ENCODE results near the gene CAPN11. TPM values are rescaled to one million over a fixed set of nuclear protein-coding genes. Genes with fewer than 3 reads are reported as not detected.
A peak's percentile ranks its signal among the peaks of the same experiment; 100 is the strongest.
"Not testable (repeated sequence)": the region's sequence is repeated elsewhere in the genome, so short reads cannot be mapped to it uniquely, and the experiment has no call there.

Gene CAPN11
- total RNA-seq, 2 donors from 2014 or later, result 0.39 TPM; not detected in 1

DNA sequence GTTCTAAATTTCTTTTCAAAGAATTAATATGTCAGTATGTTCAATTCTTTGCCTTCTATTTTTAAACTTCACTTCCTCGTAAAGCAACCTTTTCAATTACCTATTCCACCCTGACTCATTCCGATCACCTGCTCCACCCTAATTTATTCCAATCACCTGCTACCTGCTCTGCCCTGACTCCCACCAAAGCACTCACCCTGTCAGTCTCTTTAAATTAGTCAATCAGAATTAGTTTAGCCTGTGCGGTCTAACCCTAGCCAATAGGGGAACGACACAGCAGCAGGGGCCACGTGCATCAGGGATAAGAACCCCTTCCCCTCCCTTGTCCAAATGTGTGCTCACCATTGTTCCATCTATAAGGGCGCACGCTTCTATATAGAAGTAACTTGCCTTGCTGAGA lies 26.7 kb downstream of the CAPN11 start:
- H3K27me3 Mint-ChIP-seq (ENCODE audit: low read depth), result peaks cover 11% of the 10 kb centered on the region
- not testable (repeated sequence) for ATAC-seq (replicated peaks in 1 of 2); H3K36me3 Mint-ChIP-seq (ENCODE audit: insufficient read depth in 2 of 2); DNase-seq; H3K27ac Mint-ChIP-seq; H3K9me3 Mint-ChIP-seq; H3K4me3 Mint-ChIP-seq
- H3K4me1 Mint-ChIP-seq (ENCODE audit: low read depth), result peaks cover 22% of the 10 kb centered on the region

DNA sequence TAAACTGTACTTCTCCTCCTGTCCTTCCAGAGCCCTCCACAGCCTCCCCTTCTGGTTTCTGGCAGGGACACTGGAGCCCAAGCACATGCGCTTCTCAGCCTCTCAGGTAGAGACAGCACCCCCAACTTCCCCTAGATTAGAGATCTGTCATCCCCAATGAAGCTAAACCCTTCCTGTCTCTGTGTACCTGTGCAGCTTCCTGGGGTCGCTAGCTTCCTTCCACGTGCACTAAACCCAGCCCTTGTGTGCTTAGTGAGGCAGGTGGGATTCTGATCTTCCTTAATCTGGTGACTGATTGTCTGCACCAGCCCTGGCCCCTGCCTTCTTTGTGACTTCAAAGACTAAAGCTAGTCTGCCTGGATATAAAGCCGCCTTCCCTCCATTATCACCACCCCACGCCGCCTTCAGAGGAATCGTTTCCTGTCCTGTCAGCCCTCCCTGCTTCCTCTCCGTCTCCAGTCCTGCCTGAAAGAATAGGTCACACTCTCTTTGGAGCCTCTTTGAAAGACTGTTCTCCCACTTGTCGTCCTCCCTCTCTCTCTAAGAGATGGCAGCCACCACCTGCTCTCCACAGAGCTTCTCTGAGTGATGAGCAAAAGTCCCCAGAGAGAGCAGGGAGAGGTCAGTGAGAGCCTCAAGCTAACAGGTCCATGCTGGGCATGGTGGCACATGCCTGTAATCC lies 27.5 kb downstream of the CAPN11 start:
- Mint-ChIP-seq H3K27me3 (ENCODE audit: low read depth) (peaks cover 11% of the 10 kb centered on the region), H3K9me3 (no peaks in the 10 kb centered on the region), H3K36me3 (ENCODE audit: insufficient read depth in 2 of 2) (no peaks in the 10 kb centered on the region), H3K4me1 (ENCODE audit: low read depth) (peaks cover 22% of the 10 kb centered on the region), H3K27ac (no peak overlapping the region), H3K4me3 (peak overlapping the region in 1 of 2 donors; percentile 55)
- peak; percentile 34 to 38 for ATAC-seq (replicated peaks in 1 of 2)
- DNase-seq, result no peak

DNA sequence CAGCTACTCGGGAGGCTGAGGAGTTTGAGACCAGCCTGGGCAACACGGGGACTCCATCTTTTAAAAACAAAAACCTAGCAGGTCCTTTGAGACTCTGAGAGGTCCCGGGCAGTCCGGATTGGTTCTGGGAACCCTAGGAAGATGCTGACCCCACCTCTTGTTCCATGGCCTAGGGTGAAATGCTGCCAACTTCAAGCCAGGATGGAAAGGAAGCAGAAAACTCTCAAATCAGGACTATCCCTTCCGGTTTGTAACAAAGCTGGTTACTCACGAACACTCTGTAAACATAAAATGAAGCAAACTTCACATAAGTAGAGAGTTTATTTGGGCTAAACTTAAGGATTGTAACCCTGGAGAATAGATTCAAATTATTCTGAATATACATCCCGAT lies 28.0 kb downstream of the CAPN11 start:
- peaks cover 11% of the 10 kb centered on the region for H3K27me3 Mint-ChIP-seq (ENCODE audit: low read depth)
- peaks cover 22% of the 10 kb centered on the region for H3K4me1 Mint-ChIP-seq (ENCODE audit: low read depth)
- H3K27ac Mint-ChIP-seq, result no peak overlapping the region
- DNase-seq (no peak), ATAC-seq (replicated peaks in 1 of 2) (no peak)
- no peaks in the 10 kb centered on the region for H3K9me3 Mint-ChIP-seq
- no peak overlapping the region for H3K4me3 Mint-ChIP-seq
- no peaks in the 10 kb centered on the region for H3K36me3 Mint-ChIP-seq (ENCODE audit: insufficient read depth in 2 of 2)

DNA sequence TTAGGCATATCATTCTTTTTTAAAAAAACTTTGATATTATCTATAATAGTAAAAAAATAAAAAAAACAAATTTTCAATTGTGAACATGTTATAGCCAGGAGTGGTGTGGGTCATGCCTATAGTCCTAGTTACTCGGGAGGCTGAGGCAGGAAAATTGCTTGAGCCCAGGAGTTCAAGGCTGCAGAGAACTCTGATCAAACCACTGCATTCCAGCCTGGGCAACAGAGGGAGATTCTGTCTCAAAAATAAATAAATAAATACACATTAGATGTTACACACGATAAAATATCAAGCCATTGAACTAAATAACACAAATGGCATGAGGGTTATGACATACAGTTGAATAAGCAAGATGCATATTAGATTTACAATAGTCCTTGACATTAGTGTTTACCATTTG lies 30.2 kb downstream of the CAPN11 start:
- Mint-ChIP-seq H3K4me1 (ENCODE audit: low read depth) (peaks cover 22% of the 10 kb centered on the region), H3K27me3 (ENCODE audit: low read depth) (peaks cover 11% of the 10 kb centered on the region), H3K9me3 (no peaks in the 10 kb centered on the region), H3K36me3 (ENCODE audit: insufficient read depth in 2 of 2) (no peaks in the 10 kb centered on the region), H3K4me3 (no peak overlapping the region), H3K27ac (no peak overlapping the region)
- ATAC-seq (replicated peaks in 1 of 2), result no peak
- DNase-seq, result no peak

DNA sequence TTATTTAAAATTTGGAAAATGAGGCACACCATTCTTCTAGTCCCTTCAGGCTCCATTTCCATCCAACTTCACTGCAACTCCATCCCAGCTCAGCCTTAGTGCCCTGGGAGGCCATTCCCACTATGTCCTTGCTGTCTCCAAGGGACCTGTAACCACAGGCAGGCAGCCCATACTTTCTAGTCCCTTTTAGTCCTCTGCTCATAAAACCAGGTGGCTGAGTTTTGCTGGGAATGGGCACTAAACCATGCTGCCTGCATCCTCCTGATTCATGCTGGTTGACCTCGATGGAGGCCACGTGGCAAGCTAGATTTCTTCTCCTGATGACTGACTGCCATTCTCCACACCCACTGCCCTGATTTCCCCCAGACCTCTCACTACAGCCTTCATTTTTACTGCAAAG lies 30.6 kb downstream of the CAPN11 start:
- H3K4me3 Mint-ChIP-seq, result no peak overlapping the region
- DNase-seq (no peak), ATAC-seq (replicated peaks in 1 of 2) (no peak)
- H3K36me3 Mint-ChIP-seq (ENCODE audit: insufficient read depth in 2 of 2), result no peaks in the 10 kb centered on the region
- peaks cover 22% of the 10 kb centered on the region for H3K4me1 Mint-ChIP-seq (ENCODE audit: low read depth)
- H3K9me3 Mint-ChIP-seq, result no peaks in the 10 kb centered on the region
- no peak overlapping the region for H3K27ac Mint-ChIP-seq
- peaks cover 11% of the 10 kb centered on the region for H3K27me3 Mint-ChIP-seq (ENCODE audit: low read depth)

DNA sequence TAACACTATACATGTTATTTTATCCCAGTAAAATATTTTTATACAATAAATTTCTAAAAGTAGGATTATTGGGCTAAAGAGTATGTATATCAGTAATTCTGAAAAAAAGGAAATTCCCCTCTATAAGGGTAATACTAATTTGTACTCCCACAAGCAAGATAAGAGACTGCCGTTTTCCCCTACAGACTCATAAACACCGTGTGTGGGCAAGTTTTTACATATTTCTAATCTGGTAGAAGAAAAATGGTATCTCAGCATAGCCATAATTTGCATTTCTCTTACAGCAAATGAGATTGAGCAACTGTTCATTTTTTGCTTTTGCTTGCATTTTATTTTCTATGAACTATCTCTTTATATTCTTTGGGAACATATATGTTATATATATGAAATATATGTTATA lies 32.1 kb downstream of the CAPN11 start:
- DNase-seq (no peak), ATAC-seq (replicated peaks in 1 of 2) (peak; percentile 69 to 83)
- Mint-ChIP-seq H3K4me3 (no peak overlapping the region), H3K9me3 (no peaks in the 10 kb centered on the region), H3K27ac (no peak overlapping the region), H3K4me1 (ENCODE audit: low read depth) (peaks cover 17% of the 10 kb centered on the region), H3K27me3 (ENCODE audit: low read depth) (peaks cover 15% of the 10 kb centered on the region), H3K36me3 (ENCODE audit: insufficient read depth in 2 of 2) (no peaks in the 10 kb centered on the region)

DNA sequence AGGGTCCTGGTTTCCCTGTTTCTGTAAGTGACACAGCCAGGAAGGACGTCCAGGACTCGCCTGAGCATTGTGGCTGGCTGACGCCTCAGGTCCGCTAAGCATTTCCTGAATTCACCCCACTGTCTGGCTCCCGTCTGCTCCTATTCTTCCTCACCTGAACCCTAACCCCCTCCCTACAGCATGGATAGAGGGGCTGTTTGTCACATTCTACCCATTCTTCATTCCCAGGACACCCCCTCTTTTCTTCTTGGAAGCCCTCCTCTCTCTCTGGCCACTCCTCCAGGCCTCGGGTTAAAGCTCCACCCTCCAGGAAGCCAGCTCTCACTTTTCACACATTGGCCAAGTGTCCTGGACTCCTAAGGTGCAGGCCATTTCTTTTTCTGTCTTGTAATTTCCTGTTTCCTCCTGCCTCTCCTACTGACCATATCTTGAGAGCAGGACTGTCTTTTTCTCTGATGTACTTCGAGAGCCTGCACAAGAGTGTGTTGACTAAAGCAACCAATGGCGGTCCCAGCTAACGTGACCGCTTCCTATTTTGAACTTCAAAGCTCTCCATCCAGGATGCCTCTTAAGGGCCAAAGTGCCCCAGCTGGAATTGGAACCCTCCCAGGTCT lies 33.9 kb downstream of the CAPN11 start:
- no peak for ATAC-seq (replicated peaks in 1 of 2)
- Mint-ChIP-seq H3K4me1 (ENCODE audit: low read depth) (peaks cover 9% of the 10 kb centered on the region), H3K27ac (no peak overlapping the region)

DNA sequence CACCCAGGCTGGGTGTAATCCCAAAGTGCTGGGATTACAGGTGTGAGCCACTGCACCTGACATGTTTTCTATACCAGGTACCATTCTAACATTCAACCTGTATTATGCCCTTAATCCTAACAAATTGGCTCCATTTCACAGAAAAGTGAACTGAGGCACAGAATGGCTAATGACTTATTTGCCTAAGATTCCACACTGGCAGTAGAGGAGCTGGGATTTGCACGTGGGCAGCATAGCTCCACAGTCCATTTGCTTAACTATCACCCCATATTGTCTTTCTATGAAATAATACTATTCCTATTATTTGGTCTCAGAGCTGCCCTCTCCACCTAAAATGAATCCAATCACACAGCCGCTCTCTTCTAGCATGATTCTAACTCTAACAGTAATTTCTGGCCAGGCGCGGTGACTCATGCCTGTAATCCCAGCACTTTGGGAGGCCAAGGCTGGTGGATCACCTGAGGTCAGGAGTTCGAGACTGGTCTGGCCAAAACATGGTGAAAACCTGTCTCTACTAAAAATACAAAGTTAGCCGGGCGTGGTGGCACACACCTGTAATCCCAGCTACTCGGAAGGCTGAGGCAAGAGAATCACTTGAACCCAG lies 34.8 kb downstream of the CAPN11 start:
- H3K27ac Mint-ChIP-seq, result no peak overlapping the region
- H3K4me3 Mint-ChIP-seq, result no peak overlapping the region
- no peaks in the 10 kb centered on the region for H3K9me3 Mint-ChIP-seq
- H3K36me3 Mint-ChIP-seq (ENCODE audit: insufficient read depth in 2 of 2), result no peaks in the 10 kb centered on the region
- H3K27me3 Mint-ChIP-seq (ENCODE audit: low read depth), result peaks cover 7% of the 10 kb centered on the region
- DNase-seq, result no peak
- ATAC-seq (replicated peaks in 1 of 2), result no peak
- peaks cover 9% of the 10 kb centered on the region for H3K4me1 Mint-ChIP-seq (ENCODE audit: low read depth)

More for the DNA sequence above, 33.9 kb downstream of the CAPN11 start:
- Mint-ChIP-seq H3K4me3 (no peak overlapping the region), H3K36me3 (ENCODE audit: insufficient read depth in 2 of 2) (no peaks in the 10 kb centered on the region), H3K9me3 (no peaks in the 10 kb centered on the region), H3K27me3 (ENCODE audit: low read depth) (peaks cover 7% of the 10 kb centered on the region)
- no peak for DNase-seq

DNA sequence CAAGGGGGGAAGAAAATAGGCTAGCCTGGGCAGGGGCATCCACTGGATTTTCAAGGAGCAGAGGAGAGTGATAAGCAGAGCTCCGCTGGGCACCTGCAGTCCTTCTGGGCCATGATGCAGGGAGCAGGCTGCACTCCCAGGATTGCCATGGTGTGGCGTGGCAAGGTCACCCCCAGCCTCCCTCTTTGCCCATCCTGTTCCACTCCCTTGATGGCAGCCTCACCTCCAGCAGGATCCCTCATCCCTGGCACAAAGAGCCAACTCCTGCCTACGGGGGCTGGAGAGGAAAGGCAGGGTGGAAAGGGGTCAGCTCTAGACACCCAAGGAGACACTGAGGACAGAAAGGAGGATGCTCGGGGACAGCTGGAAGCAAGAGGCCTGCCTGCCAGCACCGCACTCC lies 35.7 kb downstream of the CAPN11 start:
- H3K27ac Mint-ChIP-seq, result no peak overlapping the region

DNA sequence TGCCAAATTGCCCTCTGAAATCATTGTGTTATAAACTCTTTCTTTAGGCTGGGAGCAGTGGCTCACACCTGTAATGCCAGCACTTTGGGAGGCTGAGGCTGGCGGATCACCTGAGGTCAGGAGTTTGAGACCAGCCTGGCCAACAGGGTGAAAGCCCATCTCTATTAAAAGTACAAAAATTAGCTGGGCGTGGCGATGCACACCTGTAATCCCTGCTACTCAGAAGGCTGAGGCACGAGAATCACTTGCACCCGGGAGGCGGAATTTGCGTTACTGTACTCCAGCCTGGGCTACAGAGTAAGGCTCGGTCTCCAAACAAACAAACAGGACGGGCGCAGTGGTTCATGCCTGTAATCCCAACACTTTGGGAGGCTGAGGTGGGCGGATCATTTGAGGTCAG lies 37.7 kb downstream of the CAPN11 start:
- not testable (repeated sequence) for H3K9me3 Mint-ChIP-seq; H3K27ac Mint-ChIP-seq; H3K4me1 Mint-ChIP-seq (ENCODE audit: low read depth); H3K36me3 Mint-ChIP-seq (ENCODE audit: insufficient read depth in 2 of 2); ATAC-seq (replicated peaks in 1 of 2); H3K4me3 Mint-ChIP-seq; DNase-seq
- peaks cover 12% of the 10 kb centered on the region for H3K27me3 Mint-ChIP-seq (ENCODE audit: low read depth)

More for the DNA sequence above, 35.7 kb downstream of the CAPN11 start:
- Mint-ChIP-seq H3K27me3 (ENCODE audit: low read depth) (peaks cover 7% of the 10 kb centered on the region), H3K4me3 (no peak overlapping the region), H3K36me3 (ENCODE audit: insufficient read depth in 2 of 2) (no peaks in the 10 kb centered on the region), H3K4me1 (ENCODE audit: low read depth) (peaks cover 7% of the 10 kb centered on the region), H3K9me3 (no peaks in the 10 kb centered on the region)
- ATAC-seq (replicated peaks in 1 of 2) (no peak), DNase-seq (no peak)

DNA sequence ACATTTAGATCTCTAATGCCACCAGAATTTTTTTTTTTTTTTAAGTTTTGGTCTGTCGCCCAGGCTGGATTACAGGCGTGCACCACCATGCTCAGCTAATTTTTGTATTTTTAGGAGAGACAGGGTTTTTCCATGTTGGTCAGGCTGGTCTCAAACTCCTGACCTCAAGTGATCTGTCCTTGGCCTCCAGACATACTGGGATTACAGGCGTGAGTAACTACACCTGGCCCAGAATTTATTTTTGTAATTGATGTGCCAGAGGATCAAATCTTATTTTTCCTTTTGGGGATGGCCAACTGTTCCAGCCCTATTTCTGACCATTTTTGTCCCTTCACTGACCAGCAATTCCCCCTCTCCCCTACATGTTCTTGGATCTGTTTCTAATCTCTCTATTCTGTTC lies 40.1 kb downstream of the CAPN11 start:
- ATAC-seq (replicated peaks in 1 of 2) (no peak), DNase-seq (no peak)
- H3K27me3 Mint-ChIP-seq (ENCODE audit: low read depth), result peaks cover 12% of the 10 kb centered on the region
- no peaks in the 10 kb centered on the region for H3K9me3 Mint-ChIP-seq
- H3K4me1 Mint-ChIP-seq (ENCODE audit: low read depth), result no peaks in the 10 kb centered on the region
- no peak overlapping the region for H3K27ac Mint-ChIP-seq
- H3K4me3 Mint-ChIP-seq, result no peak overlapping the region
- no peaks in the 10 kb centered on the region for H3K36me3 Mint-ChIP-seq (ENCODE audit: insufficient read depth in 2 of 2)

DNA sequence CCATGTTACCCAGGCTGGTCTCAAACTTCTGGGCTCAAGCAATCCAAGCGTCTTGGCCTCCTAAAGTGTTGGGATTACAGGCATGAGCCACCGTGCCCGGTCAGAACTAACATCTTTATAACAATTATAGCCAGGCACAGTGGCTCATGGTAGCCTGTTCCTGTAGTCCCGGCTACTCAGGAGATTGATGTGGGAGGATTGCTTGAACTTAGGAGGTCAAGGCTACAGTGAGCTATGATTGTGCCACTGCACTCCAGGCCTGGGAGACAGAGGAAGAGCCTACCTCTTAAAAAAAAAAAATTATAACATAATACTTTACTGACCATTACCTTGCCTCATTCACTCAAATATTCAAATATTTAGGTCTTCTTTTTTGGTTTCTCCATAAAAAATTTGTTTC lies 41.3 kb downstream of the CAPN11 start:
- DNase-seq, result no peak
- Mint-ChIP-seq H3K36me3 (ENCODE audit: insufficient read depth in 2 of 2) (no peaks in the 10 kb centered on the region), H3K9me3 (no peaks in the 10 kb centered on the region), H3K4me3 (no peak overlapping the region), H3K27me3 (ENCODE audit: low read depth) (peaks cover 12% of the 10 kb centered on the region), H3K27ac (no peak overlapping the region), H3K4me1 (ENCODE audit: low read depth) (no peaks in the 10 kb centered on the region)
- no peak for ATAC-seq (replicated peaks in 1 of 2)

DNA sequence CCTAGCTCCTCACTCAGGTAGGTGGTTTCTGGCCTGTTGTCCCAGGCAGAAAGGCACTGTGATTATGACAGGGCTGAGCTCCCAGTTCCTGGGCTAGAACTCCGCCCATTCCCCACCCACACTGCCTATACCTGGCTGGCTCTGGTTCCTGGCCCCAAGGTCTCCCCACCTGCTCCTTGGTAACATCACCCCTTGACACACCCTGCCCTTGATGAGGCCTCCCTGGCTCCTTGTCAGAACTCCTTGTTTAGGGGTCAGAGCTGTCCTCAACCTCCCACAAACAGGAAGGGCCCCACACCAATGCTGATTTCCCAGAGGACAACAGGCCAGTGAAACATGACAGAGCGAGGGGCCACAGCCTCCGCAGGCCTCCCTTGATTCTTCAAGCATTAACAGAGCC lies 42.6 kb downstream of the CAPN11 start:
- DNase-seq (no peak), ATAC-seq (replicated peaks in 1 of 2) (no peak)
- Mint-ChIP-seq H3K27me3 (ENCODE audit: low read depth) (peaks cover 5% of the 10 kb centered on the region), H3K4me1 (ENCODE audit: low read depth) (no peaks in the 10 kb centered on the region), H3K27ac (no peak overlapping the region), H3K9me3 (no peaks in the 10 kb centered on the region), H3K36me3 (ENCODE audit: insufficient read depth in 2 of 2) (no peaks in the 10 kb centered on the region), H3K4me3 (no peak overlapping the region)
